Mesenteric fat pad (tissue), 1 donor: Measurements from ENCODE around the gene SNAP47. TPM values are rescaled to one million over a fixed set of nuclear protein-coding genes. Genes with fewer than 3 reads are reported as not detected.

Experiments used
- DNase-seq: peaks from one replicate; pipeline ENCODE4 v3.0.0-alpha.2; 2020; ENCODE audit warnings: low spot score
- total RNA-seq: library from RNA; stranded (reverse); fragmentation: NEBNext Ultra II Directional; extraction: Animal tissue kit (Norgen Biotek cat#: 25700); gene quantifications from one replicate; pipeline ENCODE4 v1.2.1, GENCODE V29; 2021
- donor health status: DM: yes; HTN: yes; CAD: no.

Gene SNAP47
- total RNA-seq, 1 donor from 2014 or later: 18.8 TPM

DNA sequence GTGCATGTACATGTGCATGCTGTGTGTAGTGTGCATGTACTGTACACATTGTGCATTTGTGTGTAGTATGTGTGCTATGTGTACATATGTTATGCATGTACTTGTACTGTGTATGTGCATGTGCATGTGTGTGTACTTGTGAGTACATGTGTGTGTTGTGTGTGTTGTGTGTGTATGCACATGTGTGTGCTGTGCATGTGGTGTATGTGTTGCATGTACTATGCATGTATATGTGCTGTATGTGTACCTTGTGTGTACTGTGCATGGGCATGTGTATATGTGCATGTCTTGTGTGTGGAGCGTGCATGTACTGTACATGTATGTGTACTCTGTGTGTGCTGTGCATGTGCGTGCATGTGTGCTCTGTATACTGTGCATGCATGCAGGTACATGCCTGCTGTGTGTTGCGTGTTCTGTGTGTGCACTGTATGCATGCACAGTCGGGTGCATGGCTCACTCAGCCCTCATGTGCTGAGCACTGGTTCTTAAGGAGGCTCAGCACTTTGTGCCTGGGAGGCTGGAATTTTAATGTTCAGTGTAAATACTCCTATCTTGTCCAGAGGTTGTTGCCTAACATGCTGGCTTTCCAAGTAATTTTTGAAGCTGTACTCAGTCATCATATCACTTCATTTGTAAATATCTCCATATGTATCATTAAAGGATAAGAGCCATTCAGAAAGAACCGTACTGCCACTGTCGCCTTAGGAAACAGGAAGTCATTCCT, 32.3 kb downstream of the SNAP47 start:
- no peak for DNase-seq

DNA sequence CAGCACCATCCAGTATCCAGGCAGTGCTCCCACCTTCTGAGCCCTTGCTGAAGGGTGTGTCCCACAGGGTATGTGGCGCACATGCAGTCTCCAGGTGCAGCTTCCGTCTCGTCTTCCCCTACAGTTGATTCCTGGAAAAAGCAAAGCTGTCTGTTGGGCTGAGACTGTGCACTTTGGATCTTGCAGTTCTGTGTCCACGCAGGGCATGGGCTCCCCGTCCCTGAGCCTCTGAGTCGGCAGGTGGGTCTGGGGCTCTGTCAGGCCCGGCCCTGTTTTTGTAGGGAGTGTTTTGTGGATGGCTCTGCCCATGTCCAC, 32.8 kb downstream of the SNAP47 start:
- DNase-seq: no peak

- DNase-seq: no peak
Observed at GRCh38 chr1:227768640-227769039, 33.4 kb downstream of the SNAP47 start.

DNA sequence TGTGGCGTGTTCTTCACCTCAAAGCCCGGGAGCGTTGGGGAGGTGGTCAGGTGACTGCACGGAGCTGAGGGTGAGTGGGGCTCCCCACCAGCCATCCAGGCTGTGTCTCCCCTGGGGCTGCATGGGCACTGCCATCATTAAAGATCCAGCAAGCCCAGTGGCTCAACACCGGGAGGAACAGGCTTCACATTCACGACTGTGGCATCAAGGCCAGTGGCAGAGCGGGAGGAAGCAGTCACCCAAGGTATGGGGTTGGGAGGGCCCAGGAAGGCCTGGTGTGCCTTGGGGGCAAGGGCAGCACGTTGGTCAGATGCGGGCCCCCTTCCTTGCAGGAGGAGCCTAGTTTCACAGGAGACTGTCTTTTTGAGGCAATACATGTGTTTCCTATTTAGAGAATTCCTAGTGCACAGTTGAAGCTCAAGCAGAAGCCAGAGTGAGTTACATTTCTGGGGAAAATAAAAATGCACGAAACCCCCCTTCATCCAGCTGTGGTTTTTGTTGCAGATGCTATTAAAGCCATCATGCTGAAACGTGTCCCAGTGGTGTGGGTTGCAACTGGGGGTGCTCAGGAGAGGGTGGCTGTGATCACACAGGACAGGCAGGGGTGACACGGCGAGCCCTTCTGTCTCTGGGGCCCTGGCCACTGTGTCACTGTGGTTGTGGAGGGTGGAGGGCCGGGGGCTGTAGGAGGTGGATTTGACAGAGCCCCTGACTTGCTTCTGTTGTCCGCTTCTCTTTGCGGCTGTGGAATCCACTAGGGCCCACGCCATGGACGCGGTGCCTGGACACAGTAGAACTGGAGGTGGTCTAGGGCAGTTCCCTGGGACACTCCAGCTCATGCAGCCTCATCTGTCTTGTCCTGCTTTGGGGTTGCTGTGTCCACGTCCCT, 34.1 kb downstream of the SNAP47 start:
- no peak for DNase-seq

DNA sequence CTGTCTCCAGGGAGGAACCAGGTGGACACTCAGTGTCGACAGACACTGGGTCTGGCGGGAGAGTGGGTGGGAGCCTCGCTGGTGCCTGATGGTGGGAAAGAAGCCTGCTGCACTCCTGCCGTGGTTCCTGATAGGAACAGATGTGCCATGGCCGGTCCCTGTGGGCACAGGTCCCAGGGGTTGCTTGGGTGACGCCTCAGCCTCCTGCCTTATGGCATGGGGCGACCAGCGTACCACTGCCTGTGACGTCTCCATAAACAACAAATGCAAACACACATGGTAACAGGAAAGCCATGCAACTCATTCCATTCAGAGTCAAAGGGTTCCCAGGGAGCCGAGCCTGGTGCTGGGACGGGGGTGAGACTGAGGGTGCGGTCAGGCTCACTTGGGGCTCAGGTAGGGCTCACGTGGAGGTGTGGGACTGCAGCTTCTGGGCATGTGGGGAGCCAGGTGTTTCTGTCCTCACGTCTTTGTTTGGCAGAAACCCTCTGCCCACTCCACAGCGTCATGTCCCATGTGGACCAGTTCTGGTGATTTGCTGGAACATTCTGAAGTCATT, 34.8 kb downstream of the SNAP47 start:
- no peak for DNase-seq

- DNase-seq: no peak
Observed at GRCh38 chr1:227770812-227771211, 35.6 kb downstream of the SNAP47 start.

- DNase-seq: no peak
Observed at GRCh38 chr1:227771326-227771725, 36.1 kb downstream of the SNAP47 start.

DNA sequence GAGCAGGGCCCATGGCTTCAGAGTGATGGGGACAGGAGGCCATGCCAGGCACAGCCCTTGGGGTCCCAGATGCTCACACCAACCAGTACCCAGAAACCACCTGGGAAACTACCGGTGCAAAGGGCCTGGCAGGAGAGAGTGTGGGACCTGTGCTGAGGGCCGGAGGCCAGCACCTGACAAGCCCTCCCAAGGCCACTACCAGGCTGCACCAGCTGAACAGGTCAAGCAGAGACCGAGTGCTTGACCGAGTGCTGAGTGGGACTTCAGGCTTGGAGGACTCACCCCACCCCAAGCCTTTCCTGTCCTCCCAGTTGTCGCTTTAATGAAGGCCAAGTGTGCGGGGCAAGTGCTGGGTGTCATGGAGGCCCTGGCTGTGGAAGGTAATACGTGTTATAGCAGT, 36.5 kb downstream of the SNAP47 start:
- DNase-seq: no peak

DNA sequence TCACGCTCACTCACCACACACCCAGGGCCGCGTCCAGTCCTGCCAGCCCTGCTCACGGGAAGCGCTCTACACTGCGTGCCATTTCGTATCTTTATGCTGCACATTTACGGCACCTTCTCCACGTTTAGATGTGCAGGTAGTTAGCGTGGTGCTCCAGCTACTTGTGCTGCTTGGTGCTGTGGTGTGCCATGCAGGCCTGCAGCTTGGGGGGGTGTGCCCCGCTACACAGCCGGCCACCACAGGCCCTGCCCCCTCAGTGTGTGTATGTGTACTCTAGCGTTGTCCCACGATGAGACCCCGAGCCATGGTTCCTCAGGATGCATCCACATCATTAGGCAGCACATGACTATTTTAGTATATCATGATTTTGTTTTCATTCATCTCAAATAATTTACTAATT, 38.3 kb downstream of the SNAP47 start:
- DNase-seq: no peak

- DNase-seq: no peak
Observed at GRCh38 chr1:227774051-227774731, 39.0 kb downstream of the SNAP47 start.

- DNase-seq: no peak
Observed at GRCh38 chr1:227774821-227775661, 39.8 kb downstream of the SNAP47 start.

DNA sequence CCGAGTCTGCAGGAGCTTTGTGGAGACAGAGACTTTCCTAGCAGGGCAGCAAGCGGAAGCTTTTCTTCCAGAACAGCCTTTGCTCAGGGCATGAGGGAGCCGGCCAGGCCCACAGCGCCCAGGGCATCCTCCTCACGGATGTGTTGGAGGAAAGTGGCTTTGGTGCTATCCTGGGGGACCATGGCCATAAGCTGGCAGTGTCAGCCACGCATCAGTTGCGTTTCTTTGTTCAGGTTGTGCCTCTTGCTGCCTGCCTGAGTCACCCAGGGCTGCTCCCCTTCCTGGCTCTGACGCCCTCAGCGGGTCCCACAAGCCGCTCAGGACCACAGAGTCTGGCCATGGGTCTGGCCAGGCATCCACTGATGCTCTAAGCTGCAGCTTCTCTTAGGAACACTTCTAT, 40.6 kb downstream of the SNAP47 start:
- DNase-seq: no peak

DNA sequence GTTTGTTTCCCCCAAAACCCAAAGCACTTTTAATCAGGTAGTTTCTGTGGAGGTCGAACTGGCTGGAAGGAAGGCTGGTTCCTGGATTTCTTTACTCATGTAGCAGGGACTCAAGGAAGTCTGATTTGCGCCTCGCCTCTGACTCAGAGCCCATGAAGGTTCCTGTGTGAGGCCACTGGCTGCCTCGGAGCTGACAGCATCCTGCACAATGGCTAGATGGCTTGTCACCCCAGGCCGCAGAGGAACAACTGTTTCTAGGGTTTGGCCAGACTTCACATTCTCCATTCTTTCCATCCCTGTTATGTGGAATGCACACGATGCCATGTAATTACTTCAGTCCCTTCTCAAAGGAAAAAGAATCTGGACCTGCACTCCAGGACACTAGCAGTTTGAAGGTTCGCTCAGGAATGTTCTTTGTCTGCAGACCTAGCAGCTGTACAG, 41.1 kb downstream of the SNAP47 start:
- DNase-seq: no peak

- no peak for DNase-seq
Observed at GRCh38 chr1:227777156-227777555, 41.9 kb downstream of the SNAP47 start.

DNA sequence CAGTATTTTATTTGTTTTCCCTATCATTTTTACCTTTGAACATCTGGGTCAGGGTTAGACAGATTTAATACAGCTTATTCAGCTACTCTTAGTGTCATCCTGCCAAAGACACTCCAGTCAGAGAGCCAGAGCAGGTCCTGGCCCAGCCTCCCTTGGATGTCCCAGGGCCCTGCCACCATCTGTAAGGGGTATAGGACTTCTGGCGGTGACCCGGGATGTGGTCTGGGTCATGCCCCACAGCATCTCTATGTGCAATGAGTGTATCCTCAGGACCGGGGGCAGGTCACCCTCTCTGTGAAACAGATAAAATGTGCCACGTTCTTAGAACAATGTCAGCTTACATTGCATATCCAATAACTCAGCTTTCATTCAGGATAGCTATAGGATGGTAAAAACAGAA, 42.4 kb downstream of the SNAP47 start:
- DNase-seq: no peak

DNA sequence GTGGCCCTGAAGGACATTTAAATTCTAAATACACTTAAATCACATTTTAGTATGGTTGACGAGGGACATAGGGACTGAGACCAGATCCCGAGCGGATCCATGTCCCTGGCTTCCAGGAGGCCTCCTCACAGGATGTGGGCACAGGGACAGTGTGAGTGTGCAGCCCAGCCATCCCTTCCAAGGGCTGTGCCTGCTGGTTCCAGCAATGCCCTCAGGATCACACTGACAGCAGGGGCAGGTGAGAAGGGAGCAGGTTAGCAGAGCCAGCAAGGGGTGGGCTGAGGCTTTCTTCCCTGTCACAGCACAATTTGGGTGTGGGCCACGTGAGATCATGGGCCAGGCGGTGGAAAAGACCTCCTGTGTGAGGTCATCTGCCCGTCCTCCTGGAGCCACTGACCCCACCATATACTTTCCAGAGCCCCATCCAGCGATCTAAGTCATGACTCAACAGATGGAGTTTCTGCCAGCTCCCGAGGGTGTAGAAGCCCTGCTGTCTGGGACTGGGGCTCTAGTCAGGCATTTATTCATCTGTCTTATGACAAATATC, 43.2 kb downstream of the SNAP47 start:
- peak; percentile 74 for DNase-seq

- DNase-seq: peak; percentile 83
Observed at GRCh38 chr1:227779021-227779441, 43.8 kb downstream of the SNAP47 start.

- peak; percentile 72 for DNase-seq
Observed at GRCh38 chr1:227779685-227780084, 44.5 kb downstream of the SNAP47 start.

- DNase-seq: peak; percentile 82
Observed at GRCh38 chr1:227780101-227781044, 45.1 kb downstream of the SNAP47 start.
